Breast epithelium (tissue), 4 donors: ENCODE results near the gene CACNA1F. TPM values are rescaled to one million over a fixed set of nuclear protein-coding genes. Genes with fewer than 3 reads are reported as not detected.

Experiments used
- DNase-seq, 2 donors: peaks; one replicate each; pipeline ENCODE4 v3.0.0-alpha.2; 2019; ENCODE audit warnings: low spot score in 2 of 2
- H3K27ac ChIP-seq, 2 donors: fragments of 200-600 bp; sonication (generic) in 1 of 2; one replicate each; pipeline ENCODE4 v1.5.1; 2016 to 2019; ENCODE audit warnings: mild to moderate bottlenecking in 1 of 2
- H3K27me3 ChIP-seq, 2 donors: fragments of 200-600 bp; sonication (generic) in 1 of 2; one replicate each; pipeline versions ENCODE4 v1.5.1 to v1.6.0; 2017 to 2019; ENCODE audit warnings: control low read depth in 1 of 2, mild to moderate bottlenecking in 1 of 2
- H3K36me3 ChIP-seq: fragments of 200-600 bp; one replicate; pipeline ENCODE4 v1.5.1; 2019
- H3K4me1 ChIP-seq, 2 donors: fragments of 200-600 bp; sonication (generic); one replicate each; pipeline ENCODE4 v1.5.1; 2016 to 2019; ENCODE audit warnings: control low read depth in 1 of 2
- H3K4me3 ChIP-seq, 3 donors: fragments of 200-600 bp; sonication (generic); 1 replicate in 2 of 3; 2 replicates in 1 of 3; pipeline ENCODE4 v1.5.1; 2016 to 2019; ENCODE audit warnings: mild to moderate bottlenecking in 3 of 3, moderate library complexity in 2 of 3
- H3K9me3 ChIP-seq, 2 donors: fragments of 200-600 bp; sonication (generic) in 1 of 2; one replicate each; pipeline ENCODE4 v1.5.1; 2016 to 2019; ENCODE audit warnings: control low read depth in 1 of 2
- CTCF ChIP-seq, 3 donors: fragments of 450-650 bp; IDR thresholded peaks; one replicate each; pipeline ENCODE4 v1.5.1; 2016 to 2017; ENCODE audit warnings: antibody characterized with exemption in 3 of 3, mild to moderate bottlenecking in 3 of 3, moderate library complexity in 3 of 3
- POLR2A ChIP-seq: fragments of 450-650 bp; IDR thresholded peaks from one replicate; pipeline ENCODE4 v1.6.1; 2016; ENCODE audit warnings: antibody characterized with exemption, mild to moderate bottlenecking, moderate library complexity
- POLR2AphosphoS5 ChIP-seq, 3 donors: sonication (generic); formaldehyde crosslinking; IDR thresholded peaks; one replicate each; pipeline ENCODE4 v1.6.1; 2017; ENCODE audit warnings: antibody characterized with exemption in 3 of 3
- intact Hi-C: fragments of 100-400 bp; cut with DNase I; formaldehyde crosslinking; loops from one replicate; pipeline ENCODE4 v1.15.1; 2023; ENCODE audit warnings: low total_unique reads
- total RNA-seq, 3 donors: library from RNA; depleted of rRNA; stranded (reverse); fragments of >200 nt; gene quantifications; one replicate each; pipeline ENCODE4 v1.1.0, GENCODE V29; 2016

CACNA1F gene
- total RNA-seq, 3 donors from 2014 or later, result 0.48 to 1.8 (median 0.66) TPM

DNA sequence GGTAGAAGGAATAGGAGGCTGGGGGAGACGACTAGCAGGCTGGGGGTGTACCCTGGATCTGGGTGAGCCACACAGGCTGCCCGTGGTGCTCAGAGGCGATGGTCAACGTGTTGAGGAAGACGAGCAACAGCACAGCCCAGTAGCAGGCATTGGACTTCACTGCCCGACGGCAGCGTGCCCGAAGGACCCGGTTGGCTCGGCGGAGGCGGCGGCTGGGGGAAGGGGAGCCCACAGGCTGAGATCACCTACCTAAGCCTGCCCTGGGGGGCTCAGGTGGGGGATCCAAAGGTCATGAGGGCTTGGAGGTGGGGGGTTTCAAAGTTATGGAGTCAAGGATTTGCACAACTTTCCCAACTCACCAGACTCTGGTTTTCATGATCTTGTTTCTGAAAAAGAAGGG, 7.3 kb downstream of the CACNA1F start:
- no peak overlapping the region for H3K4me3 ChIP-seq
- no peak for DNase-seq
- no peak for TF ChIP-seq POLR2AphosphoS5 (IDR thresholded peaks at IDR 0.05)
- no peak for TF ChIP-seq CTCF (IDR thresholded peaks at IDR 0.05)
- no peak for TF ChIP-seq POLR2A
- no peaks in the 10 kb centered on the region for H3K4me1 ChIP-seq
- no peaks in the 10 kb centered on the region for H3K36me3 ChIP-seq
- no peaks in the 10 kb centered on the region for H3K9me3 ChIP-seq
- intact Hi-C loops, result no loop called here
- no peak overlapping the region for H3K27ac ChIP-seq
- H3K27me3 ChIP-seq, result peaks cover 0 to 41% of the 10 kb centered on the region in 2 donors

GRCh38 chrX:49221868-49222267, 11.3 kb downstream of the CACNA1F start:
- H3K4me3 ChIP-seq, result no peak overlapping the region
- no peak for DNase-seq
- TF ChIP-seq POLR2A (no peak), CTCF (IDR thresholded peaks at IDR 0.05) (no peak)
- H3K36me3 ChIP-seq, result no peaks in the 10 kb centered on the region
- no peaks in the 10 kb centered on the region for H3K4me1 ChIP-seq
- peaks cover 0 to 46% of the 10 kb centered on the region in 2 donors for H3K27me3 ChIP-seq
- H3K27ac ChIP-seq, result no peak overlapping the region
- intact Hi-C loops, result no loop called here
- H3K9me3 ChIP-seq, result no peaks in the 10 kb centered on the region

- DNase-seq, result no peak
- intact Hi-C loops, result no loop called here
- Histone ChIP-seq H3K4me1 (no peaks in the 10 kb centered on the region), H3K27me3 (peaks cover 0 to 35% of the 10 kb centered on the region in 2 donors), H3K36me3 (no peaks in the 10 kb centered on the region), H3K27ac (no peak overlapping the region), H3K9me3 (no peaks in the 10 kb centered on the region), H3K4me3 (no peak overlapping the region)
- TF ChIP-seq CTCF (IDR thresholded peaks at IDR 0.05) (no peak), POLR2AphosphoS5 (IDR thresholded peaks at IDR 0.05) (no peak), POLR2A (no peak)
These were observed 13.0 kb downstream of the CACNA1F start for GRCh38 chrX:49220100-49220499.

DNA sequence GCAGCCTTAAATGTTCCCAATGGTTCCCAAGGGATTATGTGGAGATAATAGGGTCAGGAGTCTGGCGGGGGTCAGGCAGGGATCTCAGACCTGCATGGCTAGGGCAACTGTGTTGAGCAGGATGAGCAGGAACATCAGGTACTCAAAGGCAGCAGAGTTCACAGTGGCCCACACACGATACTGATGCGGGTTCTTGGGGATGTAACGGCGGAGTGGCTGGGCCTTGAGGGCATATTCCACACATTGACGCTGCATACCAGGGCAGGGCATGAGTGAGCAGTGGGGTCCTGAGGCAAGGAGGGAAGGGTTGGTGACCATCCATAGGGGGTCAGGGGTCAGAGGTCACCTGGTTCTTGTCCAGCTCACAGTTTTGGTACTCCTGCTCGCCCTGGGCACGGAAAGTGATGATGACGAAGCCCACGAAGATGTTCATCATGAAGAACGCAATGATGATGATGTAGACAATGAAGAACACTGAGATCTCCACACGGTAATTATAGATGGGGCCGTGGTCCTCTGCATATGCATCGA, 18.1 kb downstream of the CACNA1F start:
- intact Hi-C loops, result no loop called here
- TF ChIP-seq POLR2A, result no peak
- no peak for TF ChIP-seq POLR2AphosphoS5 (IDR thresholded peaks at IDR 0.05)
- TF ChIP-seq CTCF (IDR thresholded peaks at IDR 0.05), result no peak
- Histone ChIP-seq H3K4me1 (no peaks in the 10 kb centered on the region), H3K27ac (no peak overlapping the region), H3K27me3 (peaks cover 0 to 35% of the 10 kb centered on the region in 2 donors), H3K36me3 (no peaks in the 10 kb centered on the region), H3K9me3 (no peaks in the 10 kb centered on the region), H3K4me3 (no peak overlapping the region)
- no peak for DNase-seq

GRCh38 chrX:49214416-49214815, 18.7 kb downstream of the CACNA1F start:
- H3K4me3 ChIP-seq, result no peak overlapping the region
- TF ChIP-seq POLR2AphosphoS5 (IDR thresholded peaks at IDR 0.05) (no peak), CTCF (IDR thresholded peaks at IDR 0.05) (no peak), POLR2A (no peak)
- H3K27ac ChIP-seq, result no peak overlapping the region
- H3K9me3 ChIP-seq, result no peaks in the 10 kb centered on the region
- DNase-seq, result no peak
- H3K36me3 ChIP-seq, result no peaks in the 10 kb centered on the region
- no peaks in the 10 kb centered on the region for H3K4me1 ChIP-seq
- H3K27me3 ChIP-seq, result peaks cover 0 to 37% of the 10 kb centered on the region in 2 donors
- intact Hi-C loops, result no loop called here
